Right lobe of liver (tissue), 4 donors: ENCODE data around the gene RABL6.

Source experiments
- CTCF ChIP-seq, 4 donors: fragments of 200-600 bp in 3 of 4; fragments of 450-650 bp in 1 of 4; IDR thresholded peaks; one replicate each; pipeline versions ENCODE4 v1.5.1 to v1.8.0; 2016 to 2022; ENCODE audit warnings: antibody characterized with exemption in 4 of 4, mild to moderate bottlenecking in 2 of 4
- POLR2A ChIP-seq: fragments of 450-650 bp; IDR thresholded peaks from one replicate; pipeline ENCODE4 v1.6.1; 2017; ENCODE audit warnings: antibody characterized with exemption, mild to moderate bottlenecking
- donor health status: DM: no; HTN: no; CAD: no.
- donor health status: DM: no; HTN: no; CAD: no.
- donor health status: DM: no; HTN: yes; CAD: no.

- TF ChIP-seq CTCF (IDR thresholded peaks at IDR 0.05) (no peak), POLR2A (no peak)
Observed at GRCh38 chr9:136825295-136826187, 17.8 kb downstream of the RABL6 start.
